ENCODE results near the gene TCF7L2.

DNA sequence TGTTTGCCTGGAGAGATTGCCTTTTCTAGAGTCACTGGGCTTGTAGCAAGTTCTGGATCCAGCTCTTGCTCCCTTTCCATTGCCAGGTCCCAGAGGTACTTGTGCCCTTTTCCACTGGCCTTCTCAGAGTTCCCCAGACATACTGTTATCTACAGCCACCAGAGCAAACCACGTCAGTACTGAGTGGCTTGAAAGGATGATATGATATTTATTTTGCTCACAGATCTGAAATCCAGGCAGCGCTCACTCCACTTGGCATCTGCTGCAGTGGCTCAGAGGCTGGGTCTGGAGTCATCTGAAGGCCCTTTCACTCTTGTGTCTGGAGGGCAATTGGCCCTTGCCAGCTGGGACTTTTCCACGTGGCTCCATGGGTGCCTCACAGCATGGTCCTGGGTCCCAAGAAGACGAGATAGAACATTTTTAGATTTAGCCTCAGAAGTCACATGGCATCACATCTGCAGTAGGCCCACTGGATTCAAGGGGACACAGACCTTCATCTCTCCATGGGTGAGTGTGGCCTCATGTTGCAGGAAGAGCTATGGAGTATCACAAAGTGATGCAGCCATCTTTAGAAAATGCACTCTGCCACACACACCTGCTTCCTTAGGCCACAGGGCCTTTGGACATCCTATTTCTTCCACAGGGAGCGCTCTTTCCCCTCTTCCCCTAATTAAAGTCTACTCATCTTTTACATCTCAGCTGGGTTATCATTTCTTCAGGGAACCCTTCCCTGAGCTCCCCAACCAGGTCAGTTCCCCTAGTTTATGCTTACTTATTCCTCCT lies 22.9 kb upstream of the TCF7L2 start:
- TF ChIP-seq, protein P1, sequence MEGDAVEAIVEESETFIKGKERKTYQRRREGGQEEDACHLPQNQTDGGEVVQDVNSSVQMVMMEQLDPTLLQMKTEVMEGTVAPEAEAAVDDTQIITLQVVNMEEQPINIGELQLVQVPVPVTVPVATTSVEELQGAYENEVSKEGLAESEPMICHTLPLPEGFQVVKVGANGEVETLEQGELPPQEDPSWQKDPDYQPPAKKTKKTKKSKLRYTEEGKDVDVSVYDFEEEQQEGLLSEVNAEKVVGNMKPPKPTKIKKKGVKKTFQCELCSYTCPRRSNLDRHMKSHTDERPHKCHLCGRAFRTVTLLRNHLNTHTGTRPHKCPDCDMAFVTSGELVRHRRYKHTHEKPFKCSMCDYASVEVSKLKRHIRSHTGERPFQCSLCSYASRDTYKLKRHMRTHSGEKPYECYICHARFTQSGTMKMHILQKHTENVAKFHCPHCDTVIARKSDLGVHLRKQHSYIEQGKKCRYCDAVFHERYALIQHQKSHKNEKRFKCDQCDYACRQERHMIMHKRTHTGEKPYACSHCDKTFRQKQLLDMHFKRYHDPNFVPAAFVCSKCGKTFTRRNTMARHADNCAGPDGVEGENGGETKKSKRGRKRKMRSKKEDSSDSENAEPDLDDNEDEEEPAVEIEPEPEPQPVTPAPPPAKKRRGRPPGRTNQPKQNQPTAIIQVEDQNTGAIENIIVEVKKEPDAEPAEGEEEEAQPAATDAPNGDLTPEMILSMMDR (conservative IDR thresholded peaks at IDR 0.05), result no peak
- TF ChIP-seq EZH2 (IDR thresholded peaks at IDR 0.05; ENCODE audit: low read depth), result no peak
